Immature natural killer cell (primary cell): ENCODE data around the gene MRS2. TPM values are rescaled to one million over a fixed set of nuclear protein-coding genes. Genes with fewer than 3 reads are reported as not detected.
"Not testable (repeated sequence)": the region's sequence is repeated elsewhere in the genome, so short reads cannot be mapped to it uniquely, and the experiment has no call there.

Experiments
- DNase-seq, 3 donors: peaks; one replicate each; pipeline ENCODE4 v3.0.0; 2022; ENCODE audit warnings: mixed read lengths in 1 of 3
- H3K27ac Mint-ChIP-seq, 6 donors: one replicate each; pipeline ENCODE4 v1.8.0; 2020; ENCODE audit warnings: mixed read lengths in 6 of 6, mild to moderate bottlenecking in 5 of 6, inconsistent platforms in 4 of 6, moderate library complexity in 3 of 6
- H3K27me3 Mint-ChIP-seq, 3 donors: one replicate each; pipeline ENCODE4 v1.8.0; 2020 to 2021; ENCODE audit warnings: low read depth in 3 of 3, mild to moderate bottlenecking in 3 of 3, mixed read lengths in 3 of 3, moderate library complexity in 3 of 3, inconsistent platforms in 1 of 3
- H3K36me3 Mint-ChIP-seq, 3 donors: one replicate each; pipeline ENCODE4 v1.8.0; 2020; ENCODE audit warnings: mixed read lengths in 3 of 3, inconsistent platforms in 2 of 3, mild to moderate bottlenecking in 2 of 3
- H3K4me1 Mint-ChIP-seq, 2 donors: one replicate each; pipeline ENCODE4 v1.8.0; 2020; ENCODE audit warnings: inconsistent platforms in 2 of 2, mild to moderate bottlenecking in 2 of 2, mixed read lengths in 2 of 2, moderate library complexity in 1 of 2
- H3K4me3 Mint-ChIP-seq, 5 donors: one replicate each; pipeline ENCODE4 v1.8.0; 2020; ENCODE audit warnings: mild to moderate bottlenecking in 5 of 5, mixed read lengths in 5 of 5, inconsistent platforms in 3 of 5, moderate library complexity in 3 of 5
- H3K9me3 Mint-ChIP-seq, 6 donors: one replicate each; pipeline ENCODE4 v1.8.0; 2020; ENCODE audit warnings: mild to moderate bottlenecking in 6 of 6, mixed read lengths in 6 of 6, inconsistent platforms in 4 of 6, moderate library complexity in 3 of 6
- polyA plus RNA-seq, 3 donors: library from polyadenylated mRNA; unstranded; fragments of 300-500 nt; fragmentation: Illumina TruSeq; gene quantifications; one replicate each; pipeline ENCODE4 v1.2.3, GENCODE V29; 2021

The MRS2 gene
- polyA plus RNA-seq, 3 donors from 2014 or later = 17.6 to 20.6 (median 17.8) TPM

DNA sequence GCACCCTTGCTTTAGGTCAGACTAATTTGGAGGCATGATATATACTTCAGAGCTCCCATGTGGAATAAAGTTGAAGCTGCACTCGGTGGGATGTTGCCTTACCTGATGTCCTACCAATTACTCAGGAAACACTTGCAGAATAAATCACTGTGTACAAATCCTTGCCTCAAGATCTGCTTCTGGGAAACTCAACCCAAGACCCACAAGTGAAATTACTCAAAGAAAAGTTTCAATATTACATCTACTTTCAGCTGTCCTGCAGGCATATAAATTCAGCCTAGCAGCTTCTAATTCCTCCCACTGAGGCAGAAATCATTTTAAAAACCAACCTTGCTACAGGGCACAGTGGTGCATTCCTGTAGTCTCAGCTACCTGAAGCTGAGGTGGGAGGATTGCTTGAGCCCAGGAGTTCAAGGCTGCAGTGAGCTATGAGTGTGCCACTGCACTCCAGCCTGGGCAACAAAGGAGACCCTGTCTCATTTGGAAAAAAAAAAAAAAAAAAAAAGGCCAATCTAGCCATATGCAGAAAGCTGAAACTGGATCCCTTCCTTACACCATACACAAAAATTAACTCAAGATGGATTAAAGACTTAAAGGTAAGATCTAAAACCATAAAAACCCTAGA lies 24.2 kb upstream of the MRS2 start:
- Mint-ChIP-seq H3K27me3 (peaks cover 3 to 5% (median 3%) of the 10 kb centered on the region in 3 donors), H3K36me3 (no peaks in the 10 kb centered on the region), H3K27ac (no peak overlapping the region)

DNA sequence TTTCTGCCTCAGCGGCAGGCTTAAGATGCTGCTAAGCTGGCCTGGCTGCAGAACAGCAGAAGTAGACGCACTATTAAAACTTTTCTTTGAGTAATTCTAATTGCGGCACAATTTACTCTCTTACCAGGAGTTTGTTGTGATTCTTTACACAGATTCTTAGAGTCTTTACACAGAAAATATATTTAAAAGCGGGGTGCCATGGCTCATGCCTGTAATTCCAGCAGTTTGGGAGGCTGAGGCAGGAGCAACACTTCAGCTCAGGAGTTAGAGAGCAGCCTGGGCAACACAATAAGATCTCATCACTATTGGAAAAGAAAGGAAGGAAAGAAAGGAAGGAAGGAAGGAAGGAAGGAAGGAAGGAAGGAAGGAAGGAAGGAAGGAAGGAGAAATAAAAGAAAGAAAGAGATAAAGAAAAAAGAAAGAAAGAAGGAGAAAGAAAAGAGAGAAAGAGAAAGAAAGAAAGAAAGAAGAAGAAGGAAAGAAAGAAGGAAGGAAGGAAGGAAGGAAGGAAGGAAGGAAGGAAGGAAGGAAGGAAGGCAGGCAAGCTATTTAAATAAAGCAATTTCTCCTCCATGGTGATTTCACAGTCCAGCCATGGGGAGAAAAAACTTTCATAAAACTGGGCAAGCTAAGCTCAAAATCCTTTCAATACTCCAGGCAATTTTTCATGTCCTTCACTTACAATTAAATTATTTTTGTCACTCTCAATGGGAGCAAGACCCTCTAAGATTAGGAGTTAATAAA lies 21.1 kb upstream of the MRS2 start:
- Mint-ChIP-seq H3K36me3 (peaks cover 0 to 4% (median 0%) of the 10 kb centered on the region in 3 donors), H3K27me3 (peaks cover 2 to 5% (median 3%) of the 10 kb centered on the region in 3 donors), H3K4me1 (no peaks in the 10 kb centered on the region), H3K4me3 (no peak overlapping the region), H3K27ac (no peak overlapping the region), H3K9me3 (peaks cover 0 to 4% (median 0%) of the 10 kb centered on the region in 6 donors)
- DNase-seq = no peak

More for the DNA sequence above, 24.2 kb upstream of the MRS2 start:
- Mint-ChIP-seq H3K4me3 (no peak overlapping the region), H3K4me1 (no peaks in the 10 kb centered on the region), H3K9me3 (peaks cover 0 to 6% (median 0%) of the 10 kb centered on the region in 6 donors)
- DNase-seq = no peak

DNA sequence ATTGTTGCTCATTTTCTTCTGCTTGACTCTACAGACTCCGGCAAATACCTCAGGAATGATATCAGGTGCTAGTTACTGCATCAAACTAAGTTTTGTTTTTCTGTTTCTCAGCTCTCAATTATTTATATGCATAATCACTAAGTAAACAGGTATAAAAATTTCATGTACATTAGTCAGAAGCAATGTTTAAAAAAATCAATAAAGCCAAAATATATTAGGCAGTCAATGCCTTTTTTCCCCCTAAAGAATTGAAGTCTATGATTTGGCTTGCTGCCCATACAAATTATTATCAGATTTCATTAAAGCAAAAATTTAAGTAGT lies 20.6 kb upstream of the MRS2 start:
- Mint-ChIP-seq H3K4me1 (no peaks in the 10 kb centered on the region), H3K4me3 (no peak overlapping the region), H3K27me3 (peaks cover 2 to 3% (median 2%) of the 10 kb centered on the region in 3 donors), H3K36me3 (peaks cover 0 to 4% (median 0%) of the 10 kb centered on the region in 3 donors), H3K27ac (no peak overlapping the region), H3K9me3 (peaks cover 0 to 4% (median 0%) of the 10 kb centered on the region in 6 donors)
- no peak for DNase-seq

DNA sequence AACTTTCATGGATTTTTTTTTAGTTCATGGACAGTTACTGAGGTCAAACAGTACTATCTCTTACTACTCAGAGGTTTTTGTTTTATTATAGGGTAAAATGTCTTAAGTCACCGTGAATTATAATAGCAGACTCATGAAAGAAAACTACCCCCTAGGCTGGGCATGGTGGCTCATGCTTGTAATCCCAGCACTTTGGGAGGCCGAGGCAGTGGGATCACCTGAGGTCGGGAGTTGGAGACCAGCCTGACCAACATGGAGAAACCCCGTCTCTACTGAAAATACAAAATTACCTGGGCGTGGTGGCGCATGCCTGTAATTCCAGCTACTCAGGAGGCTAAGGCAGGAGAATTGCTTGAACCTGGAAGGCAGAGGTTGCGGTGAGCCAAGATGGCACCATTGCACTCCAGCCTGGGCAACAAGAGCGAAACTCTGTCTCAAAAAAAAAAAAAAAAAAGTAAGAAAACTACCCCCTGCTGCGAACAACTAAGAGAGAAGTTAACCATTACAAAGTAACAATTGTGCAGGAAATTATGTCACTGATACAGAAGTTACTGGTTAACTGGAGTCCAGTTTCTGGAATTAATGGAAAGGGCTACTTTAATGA lies 19.7 kb upstream of the MRS2 start:
- H3K27me3 Mint-ChIP-seq, DNase-seq, H3K4me3 Mint-ChIP-seq: not testable (repeated sequence)

DNA sequence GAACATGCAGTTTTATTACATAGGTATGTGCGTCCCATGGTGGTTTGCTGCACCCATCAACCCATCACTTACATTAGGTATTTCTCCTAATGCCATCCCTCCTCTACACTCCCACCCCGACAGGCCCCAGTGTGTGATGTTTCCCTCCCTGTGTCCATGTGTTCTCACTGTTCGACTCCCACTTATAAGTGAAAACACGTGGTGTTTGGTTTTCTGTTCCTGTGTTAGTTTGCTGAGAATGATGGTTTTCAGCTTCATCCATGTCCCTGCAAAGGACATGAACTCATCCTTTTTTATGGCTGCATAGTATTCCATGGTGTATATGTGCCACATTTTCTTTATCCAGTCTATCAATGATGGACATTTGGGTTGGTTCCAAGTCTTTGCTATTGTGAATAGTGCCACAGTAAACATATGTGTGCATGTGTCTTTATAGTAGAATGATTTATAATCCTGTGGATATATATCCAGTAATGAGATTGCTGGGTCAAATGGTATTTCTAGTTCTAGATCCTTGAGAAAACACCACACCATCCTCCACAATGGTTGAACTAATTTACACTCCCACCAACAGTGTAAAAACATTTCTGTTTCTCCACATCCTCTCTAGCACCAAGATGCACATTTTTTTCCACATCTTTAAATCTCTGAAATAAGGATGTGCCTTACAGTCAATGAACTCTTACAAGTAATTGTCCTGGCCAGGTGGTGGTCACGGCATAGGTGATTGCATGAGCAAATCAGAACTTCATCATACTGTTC lies 18.2 kb upstream of the MRS2 start:
- H3K4me1 Mint-ChIP-seq, H3K4me3 Mint-ChIP-seq, DNase-seq, H3K27me3 Mint-ChIP-seq, H3K27ac Mint-ChIP-seq, H3K36me3 Mint-ChIP-seq, H3K9me3 Mint-ChIP-seq: not testable (repeated sequence)

More for the DNA sequence above, 19.7 kb upstream of the MRS2 start:
- H3K9me3 Mint-ChIP-seq, H3K36me3 Mint-ChIP-seq, H3K4me1 Mint-ChIP-seq: not testable (repeated sequence)
- H3K27ac Mint-ChIP-seq = peak overlapping the region in 1 of 6 donors; percentile 40

DNA sequence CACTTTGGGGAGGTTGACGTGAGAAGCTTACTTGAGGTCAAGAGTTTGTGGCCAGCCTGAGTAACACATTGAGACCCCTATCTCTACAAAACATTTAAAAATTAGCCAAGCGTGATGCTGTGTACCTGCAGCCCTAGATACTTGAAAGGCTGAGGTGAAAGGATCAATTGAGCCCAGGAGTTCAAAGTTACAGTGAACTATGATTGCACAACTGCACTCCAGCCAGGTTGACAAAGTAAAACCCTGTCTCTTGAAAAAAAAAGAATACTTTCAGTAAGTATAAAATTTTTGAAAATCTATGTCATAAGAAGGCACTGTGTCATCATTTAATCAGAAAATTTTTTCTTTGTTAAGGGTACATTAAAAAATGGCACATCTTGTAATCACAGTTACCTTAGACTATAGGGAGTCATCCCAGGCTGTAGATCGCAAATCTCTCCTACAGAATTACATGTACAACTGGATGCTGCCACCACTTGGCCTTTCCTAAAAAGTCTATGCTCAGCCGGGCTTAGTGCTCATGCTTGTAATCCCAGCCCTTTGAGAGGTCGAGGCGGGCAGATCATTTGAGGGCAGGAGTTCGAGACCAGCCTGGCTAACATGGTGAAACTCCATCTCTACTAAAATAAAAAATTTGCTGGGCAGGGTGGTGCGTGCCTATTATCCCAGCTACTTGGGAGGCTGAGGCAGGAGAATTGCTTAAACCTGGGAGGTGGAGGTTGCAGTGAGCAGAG lies 17.0 kb upstream of the MRS2 start:
- Mint-ChIP-seq H3K9me3 (no peaks in the 10 kb centered on the region), H3K27me3 (peaks cover 0 to 6% (median 2%) of the 10 kb centered on the region in 3 donors), H3K36me3 (peaks cover 0 to 4% (median 0%) of the 10 kb centered on the region in 3 donors)

DNA sequence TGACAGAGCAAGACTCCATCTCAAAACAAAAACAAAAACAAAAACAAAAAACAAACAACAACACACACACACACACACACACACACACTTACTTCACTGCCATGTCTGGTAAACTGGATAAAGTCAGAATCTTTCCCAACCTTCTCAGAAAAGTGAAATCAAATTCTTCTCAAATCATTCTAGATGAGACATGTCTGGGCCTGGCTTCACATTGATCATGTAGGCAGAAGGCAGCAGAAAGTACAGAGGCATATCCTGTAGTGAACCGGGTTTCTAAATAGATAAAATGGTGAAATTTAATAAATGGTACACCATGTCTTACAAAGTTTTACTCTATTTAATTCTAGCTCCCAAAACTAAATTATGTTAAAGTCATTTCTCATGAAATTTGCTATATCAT lies 14.9 kb upstream of the MRS2 start:
- Mint-ChIP-seq H3K4me3 (no peak overlapping the region), H3K36me3 (peaks cover 0 to 4% (median 0%) of the 10 kb centered on the region in 3 donors), H3K27me3 (peaks cover 0 to 3% (median 2%) of the 10 kb centered on the region in 3 donors), H3K4me1 (no peaks in the 10 kb centered on the region), H3K27ac (no peak overlapping the region), H3K9me3 (no peaks in the 10 kb centered on the region)
- no peak for DNase-seq

More for the DNA sequence above, 17.0 kb upstream of the MRS2 start:
- H3K27ac Mint-ChIP-seq = no peak overlapping the region
- DNase-seq = no peak
- no peaks in the 10 kb centered on the region for H3K4me1 Mint-ChIP-seq
- H3K4me3 Mint-ChIP-seq = no peak overlapping the region

DNA sequence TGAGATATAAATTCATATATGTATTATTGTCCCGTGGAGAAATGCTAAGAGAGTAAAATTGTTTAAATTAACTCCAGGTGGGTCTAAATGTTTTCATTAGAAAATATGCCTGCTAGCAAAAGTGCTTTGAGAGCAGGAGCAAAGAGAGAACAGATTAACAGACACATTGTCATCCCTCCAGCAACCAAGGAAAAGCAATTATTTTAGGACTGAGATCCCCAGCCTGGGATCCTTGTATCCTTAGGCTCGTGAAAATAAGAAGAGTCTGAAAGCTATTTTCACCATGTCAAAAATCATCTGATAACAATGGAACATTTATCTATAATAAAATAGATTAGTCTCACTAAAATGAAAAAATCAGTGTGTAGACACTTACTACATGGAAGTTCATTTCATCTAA lies 11.5 kb upstream of the MRS2 start:
- no peaks in the 10 kb centered on the region for H3K9me3 Mint-ChIP-seq
- peaks cover 0 to 9% (median 2%) of the 10 kb centered on the region in 3 donors for H3K27me3 Mint-ChIP-seq
- H3K27ac Mint-ChIP-seq = no peak overlapping the region
- no peaks in the 10 kb centered on the region for H3K36me3 Mint-ChIP-seq
- DNase-seq = no peak
- no peaks in the 10 kb centered on the region for H3K4me1 Mint-ChIP-seq
- H3K4me3 Mint-ChIP-seq = no peak overlapping the region

DNA sequence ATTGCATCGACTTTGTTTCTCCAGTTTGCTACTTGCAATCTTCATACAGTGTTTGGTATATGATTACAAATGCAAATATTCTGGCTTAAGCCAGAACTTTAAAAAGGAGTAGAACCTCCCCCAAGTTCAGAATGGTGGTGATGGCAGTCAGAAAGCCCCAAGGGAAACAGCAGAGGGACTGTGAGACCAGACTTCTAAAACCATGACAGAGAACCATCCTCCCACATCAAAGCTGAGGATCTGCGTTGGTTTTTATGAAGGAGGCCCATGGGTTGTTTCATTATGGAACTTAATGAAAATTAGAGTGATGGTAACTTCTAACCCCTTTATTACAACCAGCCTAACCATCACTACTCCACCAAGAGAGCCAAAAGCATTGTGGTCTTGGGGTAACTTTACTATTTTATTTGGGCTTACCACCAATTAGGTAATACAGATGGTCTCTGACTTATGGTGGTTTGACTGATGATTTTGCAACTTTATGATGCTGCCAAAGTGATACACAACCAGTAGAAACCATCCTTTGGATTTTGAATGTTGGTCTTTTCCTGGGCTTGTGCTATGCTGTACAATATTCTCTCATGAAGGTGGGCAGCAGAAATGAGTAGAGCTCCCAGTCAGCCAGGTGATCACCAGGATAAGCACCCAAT lies 10.9 kb upstream of the MRS2 start:
- no peaks in the 10 kb centered on the region for H3K4me1 Mint-ChIP-seq
- no peaks in the 10 kb centered on the region for H3K36me3 Mint-ChIP-seq

DNA sequence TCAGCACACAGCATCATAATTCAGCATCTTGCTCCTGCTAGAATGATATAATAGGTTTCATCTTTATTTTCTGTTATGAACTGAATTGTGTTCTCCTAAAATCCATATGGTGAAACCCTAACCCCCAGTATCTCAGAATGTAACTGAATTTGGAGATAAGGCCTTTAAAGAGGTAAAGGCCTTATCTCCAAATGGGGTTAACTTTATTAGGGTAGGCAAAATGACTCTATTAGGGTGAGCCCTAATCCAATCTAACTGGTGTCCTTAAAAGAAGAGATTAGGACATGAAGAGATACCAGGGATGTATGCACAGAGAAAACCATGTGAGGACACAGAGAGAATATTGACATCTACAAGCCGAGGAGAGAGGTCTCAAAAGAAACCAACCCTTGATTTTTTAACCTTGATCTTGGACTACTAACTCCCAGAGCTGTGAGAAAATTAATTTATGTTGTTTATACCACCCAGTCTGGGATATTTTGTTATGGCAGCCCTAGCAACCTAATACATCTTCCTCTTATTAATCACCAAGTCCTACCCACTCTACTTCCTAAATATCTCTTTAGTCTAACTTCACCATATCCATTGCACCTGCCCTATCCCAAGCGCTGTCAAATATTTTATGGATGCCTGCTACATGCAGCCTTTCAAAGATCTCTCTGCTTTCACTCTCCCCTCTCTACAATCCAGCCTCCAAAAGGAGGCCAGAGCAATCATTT lies 8.5 kb upstream of the MRS2 start:
- H3K27ac Mint-ChIP-seq = no peak overlapping the region

More for the DNA sequence above, 10.9 kb upstream of the MRS2 start:
- H3K4me3 Mint-ChIP-seq = no peak overlapping the region
- no peaks in the 10 kb centered on the region for H3K9me3 Mint-ChIP-seq
- no peak overlapping the region for H3K27ac Mint-ChIP-seq
- H3K27me3 Mint-ChIP-seq = peaks cover 2 to 16% (median 5%) of the 10 kb centered on the region in 3 donors
- no peak for DNase-seq

DNA sequence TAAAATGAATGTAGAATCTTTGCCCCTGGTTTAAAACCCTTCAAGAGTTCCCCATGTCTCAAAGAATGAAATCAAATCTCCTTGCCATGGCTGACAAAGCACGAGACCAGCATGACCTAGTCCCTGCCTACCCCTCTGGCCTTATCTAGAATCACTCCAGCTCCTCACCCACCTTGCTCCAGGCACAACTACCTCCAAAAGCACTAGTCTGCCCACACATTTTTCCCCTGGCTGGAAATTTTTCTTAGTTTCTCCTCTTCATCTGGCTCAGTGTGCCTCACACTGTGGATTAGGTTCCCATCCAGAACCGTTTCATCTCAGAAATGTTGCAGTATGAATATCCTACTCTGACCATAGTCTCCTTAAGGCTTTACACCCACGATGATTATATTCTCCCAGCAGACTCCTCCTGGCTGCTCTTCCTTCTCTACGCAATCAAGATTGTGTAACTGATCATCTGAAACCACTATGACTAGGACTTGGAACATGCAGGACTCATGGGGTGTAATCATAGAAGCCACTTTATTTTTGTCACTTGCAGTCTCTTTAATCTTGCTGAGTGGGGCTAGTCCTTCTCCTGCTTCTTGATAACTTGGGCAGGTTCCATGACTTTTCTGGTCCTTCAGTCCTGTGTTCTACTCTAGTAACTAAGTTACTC lies 7.8 kb upstream of the MRS2 start:
- Mint-ChIP-seq H3K27me3 (peaks cover 2 to 24% (median 15%) of the 10 kb centered on the region in 3 donors), H3K4me1 (no peaks in the 10 kb centered on the region), H3K4me3 (no peak overlapping the region), H3K36me3 (peaks cover 0 to 3% (median 0%) of the 10 kb centered on the region in 3 donors), H3K27ac (no peak overlapping the region), H3K9me3 (no peaks in the 10 kb centered on the region)
- no peak for DNase-seq

More for the DNA sequence above, 8.5 kb upstream of the MRS2 start:
- DNase-seq = no peak
- no peak overlapping the region for H3K4me3 Mint-ChIP-seq
- H3K27me3 Mint-ChIP-seq = peaks cover 2 to 23% (median 10%) of the 10 kb centered on the region in 3 donors
- no peaks in the 10 kb centered on the region for H3K4me1 Mint-ChIP-seq
- no peaks in the 10 kb centered on the region for H3K36me3 Mint-ChIP-seq
- no peaks in the 10 kb centered on the region for H3K9me3 Mint-ChIP-seq

DNA sequence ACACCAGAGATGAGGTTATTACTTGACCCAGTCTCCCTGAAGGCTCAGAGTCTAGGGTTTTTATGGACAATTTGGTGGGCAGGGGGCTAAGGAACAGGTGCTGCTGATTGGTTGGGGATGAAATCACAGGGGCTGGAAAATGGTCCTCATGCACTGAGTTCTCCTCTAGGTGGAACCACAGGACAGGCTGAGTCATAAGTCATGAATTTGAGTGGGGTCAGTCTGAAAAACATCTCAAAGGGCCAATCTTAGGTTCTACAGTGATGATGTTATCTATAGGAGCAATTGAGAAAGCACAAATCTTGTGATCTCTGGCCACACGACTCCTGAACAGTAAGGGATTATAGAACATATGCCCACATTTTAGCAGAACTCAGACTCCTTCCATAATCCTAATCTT lies 5.9 kb upstream of the MRS2 start:
- H3K4me1 Mint-ChIP-seq = no peaks in the 10 kb centered on the region
- no peaks in the 10 kb centered on the region for H3K9me3 Mint-ChIP-seq
- no peak overlapping the region for H3K4me3 Mint-ChIP-seq
- H3K36me3 Mint-ChIP-seq = peaks cover 0 to 3% (median 0%) of the 10 kb centered on the region in 3 donors
- no peak for DNase-seq
- peaks cover 2 to 21% (median 15%) of the 10 kb centered on the region in 3 donors for H3K27me3 Mint-ChIP-seq
- no peak overlapping the region for H3K27ac Mint-ChIP-seq
